GM23338 (cell line): ENCODE measurements around the gene FLT1. TPM values are rescaled to one million over a fixed set of nuclear protein-coding genes. Genes with fewer than 3 reads are reported as not detected.
A peak's percentile ranks its signal among the peaks of the same experiment; 100 is the strongest.

Source experiments
- ATAC-seq: fragments of 200-7000 bp; cut with Tn5 transposase; 3 replicates; pipeline ENCODE4 v1.9.1; 2020
- DNase-seq: peaks from one replicate; pipeline ENCODE4 v3.0.0-alpha.2; 2015; ENCODE audit warnings: low spot score
- H2AFZ ChIP-seq: fragments of 200-600 bp; sonication (generic); 2 replicates; pipeline ENCODE4 v1.8.0; 2016; ENCODE audit warnings: antibody characterized with exemption, mild to moderate bottlenecking, moderate library complexity
- H3F3A ChIP-seq: fragments of 200-600 bp; sonication (generic); replicated peaks from 2 replicates; pipeline ENCODE4 v1.8.0; 2017; ENCODE audit warnings: antibody characterized with exemption, mixed run types, low read depth
- H3K27ac ChIP-seq: fragments of 200-600 bp; sonication (generic); 2 replicates; pipeline ENCODE4 v1.6.1; 2016; ENCODE audit warnings: low read depth
- H3K27me3 ChIP-seq: fragments of 200-600 bp; sonication (generic); 2 replicates; pipeline ENCODE4 v1.8.0; 2016; ENCODE audit warnings: mild to moderate bottlenecking, mixed run types, moderate library complexity; ENCODE audit not compliant: insufficient read depth
- H3K36me3 ChIP-seq: fragments of 200-600 bp; sonication (generic); 2 replicates; pipeline ENCODE4 v1.8.0; 2016; ENCODE audit warnings: mild to moderate bottlenecking; ENCODE audit not compliant: insufficient read depth
- H3K4me1 ChIP-seq: fragments of 200-600 bp; sonication (generic); 2 replicates; pipeline ENCODE4 v1.8.0; 2016; ENCODE audit warnings: mild to moderate bottlenecking, moderate library complexity; ENCODE audit not compliant: insufficient read depth
- H3K4me2 ChIP-seq: fragments of 200-600 bp; sonication (generic); 2 replicates; pipeline ENCODE4 v1.7.1; 2017; ENCODE audit warnings: mixed run types
- H3K4me3 ChIP-seq: fragments of 200-600 bp; sonication (generic); 2 replicates; pipeline ENCODE4 v1.6.1; 2016; ENCODE audit warnings: mixed run types
- H3K79me2 ChIP-seq: fragments of 200-600 bp; sonication (generic); replicated peaks from 2 replicates; pipeline ENCODE4 v1.8.0; 2017; ENCODE audit warnings: mild to moderate bottlenecking; ENCODE audit not compliant: insufficient read depth
- H3K9me2 ChIP-seq: fragments of 200-600 bp; sonication (generic); 2 replicates; pipeline ENCODE4 v1.8.0; 2017; ENCODE audit not compliant: insufficient read depth
- H4K20me1 ChIP-seq: fragments of 200-600 bp; sonication (generic); replicated peaks from 2 replicates; pipeline ENCODE4 v1.8.0; 2017; ENCODE audit warnings: mild to moderate bottlenecking; ENCODE audit not compliant: insufficient read depth
- H3K27ac Mint-ChIP-seq: 2 replicates; pipeline ENCODE4 v1.8.0; 2020; ENCODE audit warnings: inconsistent platforms, mild to moderate bottlenecking, moderate library complexity, mixed read lengths
- H3K27me3 Mint-ChIP-seq: 3 replicates; pipeline ENCODE4 v1.8.0; 2022; ENCODE audit warnings: low read depth, mild to moderate bottlenecking, moderate library complexity, mixed read lengths, inconsistent platforms; ENCODE audit not compliant: insufficient read depth, poor library complexity
- H3K36me3 Mint-ChIP-seq: 3 replicates; pipeline ENCODE4 v1.8.0; 2021; ENCODE audit warnings: low read depth, mild to moderate bottlenecking, inconsistent platforms, moderate library complexity, mixed read lengths
- H3K4me1 Mint-ChIP-seq: 3 replicates; pipeline ENCODE4 v1.8.0; 2020; ENCODE audit warnings: mild to moderate bottlenecking, inconsistent platforms, mixed read lengths
- H3K4me3 Mint-ChIP-seq: 3 replicates; pipeline ENCODE4 v1.8.0; 2021; ENCODE audit warnings: moderate library complexity, mild to moderate bottlenecking, inconsistent platforms, mixed read lengths
- H3K9me3 Mint-ChIP-seq: 3 replicates; pipeline ENCODE4 v1.8.0; 2020; ENCODE audit warnings: moderate library complexity, mild to moderate bottlenecking, inconsistent platforms, mixed read lengths
- EZH2 ChIP-seq: fragments of 200-600 bp; sonication (generic); IDR thresholded peaks from one replicate; pipeline ENCODE4 v1.8.0; 2017; ENCODE audit warnings: antibody characterized with exemption, mild to moderate bottlenecking, low read depth; ENCODE audit not compliant: unreplicated experiment
- EZH2phosphoT487 ChIP-seq: fragments of 200-600 bp; sonication (generic); IDR thresholded peaks from one replicate; pipeline ENCODE4 v1.8.1; 2018; ENCODE audit warnings: antibody characterized with exemption; ENCODE audit not compliant: unreplicated experiment
- JUNB ChIP-seq: IDR thresholded peaks from one replicate; pipeline ENCODE4 v1.6.1; 2016; ENCODE audit warnings: antibody characterized with exemption; ENCODE audit not compliant: unreplicated experiment
- NANOG ChIP-seq: IDR thresholded peaks from 2 replicates; pipeline ENCODE4 v1.6.1; 2016; ENCODE audit warnings: antibody characterized with exemption, borderline replicate concordance
- POLR2AphosphoS5 ChIP-seq: IDR thresholded peaks from 2 replicates; pipeline ENCODE4 v1.6.1; 2016; ENCODE audit warnings: antibody characterized with exemption, low read depth
- STAT1 ChIP-seq: IDR thresholded peaks from one replicate; pipeline ENCODE4 v1.6.1; 2016; ENCODE audit warnings: antibody characterized with exemption; ENCODE audit not compliant: unreplicated experiment
- ZNF114 ChIP-seq: fragments of 250-450 bp; sonication (Bioruptor Pico); IDR thresholded peaks from 2 replicates; pipeline ENCODE4 v1.5.0; 2020; ENCODE audit warnings: mild to moderate bottlenecking, moderate library complexity
- ZNF331 ChIP-seq: fragments of 250-450 bp; sonication (Bioruptor Pico); IDR thresholded peaks from 2 replicates; pipeline ENCODE4 v1.5.0; 2020; ENCODE audit warnings: low read depth, mild to moderate bottlenecking, moderate library complexity
- polyA plus RNA-seq: library from polyadenylated mRNA; unstranded; fragments of >200 nt; fragmentation: Nextera tagmentation; extraction: Ambion mirVana; gene quantifications from 2 replicates; pipeline ENCODE4 v1.2.1, GENCODE V29; 2016
- total RNA-seq: library from RNA; depleted of rRNA; stranded (reverse); fragments of >200 nt; shearing (Covaris generic); gene quantifications from 2 replicates; pipeline ENCODE4 v1.2.3, GENCODE V29; 2014
- TF ChIP-seq, protein P1 (sequence below): fragments of 250-450 bp; sonication (Bioruptor Pico); IDR thresholded peaks from 2 replicates; pipeline ENCODE4 v1.5.0; 2020; ENCODE audit warnings: mild to moderate bottlenecking, moderate library complexity
- TF ChIP-seq, protein P2 (sequence below), 2 experiments: fragments of 200-600 bp in 1 of 2; sonication (generic) in 1 of 2; conservative IDR thresholded peaks; 2 replicates each; pipeline versions ENCODE4 v1.5.1 to v1.6.1; 2016 to 2017; ENCODE audit warnings: antibody characterized with exemption in 2 of 2, low read depth in 2 of 2, mild to moderate bottlenecking in 2 of 2, moderate library complexity in 1 of 2
- TF ChIP-seq, protein P3 (sequence below): IDR thresholded peaks from 2 replicates; pipeline ENCODE4 v1.6.1; 2016; ENCODE audit warnings: antibody characterized with exemption

Gene FLT1
- total and polyA plus RNA-seq, 2 experiments from 2014 or later: 26.8 to 116 TPM

DNA sequence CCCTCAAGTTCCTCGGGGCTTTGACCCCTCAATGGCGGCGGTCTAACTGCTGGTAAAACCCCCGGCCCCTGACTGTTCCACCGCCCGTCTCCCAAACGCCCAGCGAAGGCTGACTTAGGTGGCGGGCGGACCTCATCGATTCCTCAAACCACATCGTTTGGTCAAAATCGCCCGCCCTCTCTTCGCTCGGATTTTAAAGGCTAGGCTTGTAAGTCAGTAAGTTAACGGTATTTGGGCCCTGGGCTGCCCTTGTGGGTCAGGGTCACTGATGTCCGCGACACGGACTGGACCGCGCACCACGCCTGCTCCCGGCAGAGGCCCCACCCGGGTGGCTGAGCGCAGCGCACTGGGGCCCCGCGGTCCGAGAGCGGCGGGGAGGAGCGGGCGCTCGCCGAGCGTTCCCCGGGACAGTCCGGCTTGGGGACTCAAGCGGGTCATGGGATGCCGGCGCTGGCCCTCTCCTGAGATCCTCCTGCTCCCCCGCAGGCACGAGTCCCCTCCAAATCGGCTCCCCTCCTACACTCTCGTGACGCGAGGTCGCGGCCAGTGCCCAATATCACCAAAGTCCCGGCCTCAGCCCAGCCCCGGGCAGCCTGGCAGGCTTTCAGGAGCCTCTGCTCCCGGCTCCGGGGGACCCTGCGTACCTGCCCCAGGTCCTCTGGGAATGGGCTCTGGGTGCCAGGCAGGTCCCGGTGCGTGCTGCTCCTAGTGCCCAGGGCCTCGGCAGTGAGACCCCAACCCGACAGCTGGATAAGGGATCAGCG is 1.0 kb downstream of the FLT1 start:
- H3K79me2 ChIP-seq: peaks cover 71% of the 10 kb centered on the region
- peak; percentile 59 for DNase-seq
- peaks cover 62% of the 10 kb centered on the region for H3K4me1 Mint-ChIP-seq

More for the DNA sequence above, 1.0 kb downstream of the FLT1 start:
- Mint-ChIP-seq H3K36me3 (peaks cover 32% of the 10 kb centered on the region), H3K9me3 (no peaks in the 10 kb centered on the region; the same call in 2 of the 3 replicates), H3K27me3 (peaks cover 17% of the 10 kb centered on the region), H3K27ac (no peak overlapping the region), H3K4me3 (peak overlapping the region; percentile 93)
- H3K4me1 ChIP-seq: peaks cover 53% of the 10 kb centered on the region
- peaks cover 36% of the 10 kb centered on the region for H3K27me3 ChIP-seq
- H3K36me3 ChIP-seq: no peaks in the 10 kb centered on the region
- TF ChIP-seq, protein P1, sequence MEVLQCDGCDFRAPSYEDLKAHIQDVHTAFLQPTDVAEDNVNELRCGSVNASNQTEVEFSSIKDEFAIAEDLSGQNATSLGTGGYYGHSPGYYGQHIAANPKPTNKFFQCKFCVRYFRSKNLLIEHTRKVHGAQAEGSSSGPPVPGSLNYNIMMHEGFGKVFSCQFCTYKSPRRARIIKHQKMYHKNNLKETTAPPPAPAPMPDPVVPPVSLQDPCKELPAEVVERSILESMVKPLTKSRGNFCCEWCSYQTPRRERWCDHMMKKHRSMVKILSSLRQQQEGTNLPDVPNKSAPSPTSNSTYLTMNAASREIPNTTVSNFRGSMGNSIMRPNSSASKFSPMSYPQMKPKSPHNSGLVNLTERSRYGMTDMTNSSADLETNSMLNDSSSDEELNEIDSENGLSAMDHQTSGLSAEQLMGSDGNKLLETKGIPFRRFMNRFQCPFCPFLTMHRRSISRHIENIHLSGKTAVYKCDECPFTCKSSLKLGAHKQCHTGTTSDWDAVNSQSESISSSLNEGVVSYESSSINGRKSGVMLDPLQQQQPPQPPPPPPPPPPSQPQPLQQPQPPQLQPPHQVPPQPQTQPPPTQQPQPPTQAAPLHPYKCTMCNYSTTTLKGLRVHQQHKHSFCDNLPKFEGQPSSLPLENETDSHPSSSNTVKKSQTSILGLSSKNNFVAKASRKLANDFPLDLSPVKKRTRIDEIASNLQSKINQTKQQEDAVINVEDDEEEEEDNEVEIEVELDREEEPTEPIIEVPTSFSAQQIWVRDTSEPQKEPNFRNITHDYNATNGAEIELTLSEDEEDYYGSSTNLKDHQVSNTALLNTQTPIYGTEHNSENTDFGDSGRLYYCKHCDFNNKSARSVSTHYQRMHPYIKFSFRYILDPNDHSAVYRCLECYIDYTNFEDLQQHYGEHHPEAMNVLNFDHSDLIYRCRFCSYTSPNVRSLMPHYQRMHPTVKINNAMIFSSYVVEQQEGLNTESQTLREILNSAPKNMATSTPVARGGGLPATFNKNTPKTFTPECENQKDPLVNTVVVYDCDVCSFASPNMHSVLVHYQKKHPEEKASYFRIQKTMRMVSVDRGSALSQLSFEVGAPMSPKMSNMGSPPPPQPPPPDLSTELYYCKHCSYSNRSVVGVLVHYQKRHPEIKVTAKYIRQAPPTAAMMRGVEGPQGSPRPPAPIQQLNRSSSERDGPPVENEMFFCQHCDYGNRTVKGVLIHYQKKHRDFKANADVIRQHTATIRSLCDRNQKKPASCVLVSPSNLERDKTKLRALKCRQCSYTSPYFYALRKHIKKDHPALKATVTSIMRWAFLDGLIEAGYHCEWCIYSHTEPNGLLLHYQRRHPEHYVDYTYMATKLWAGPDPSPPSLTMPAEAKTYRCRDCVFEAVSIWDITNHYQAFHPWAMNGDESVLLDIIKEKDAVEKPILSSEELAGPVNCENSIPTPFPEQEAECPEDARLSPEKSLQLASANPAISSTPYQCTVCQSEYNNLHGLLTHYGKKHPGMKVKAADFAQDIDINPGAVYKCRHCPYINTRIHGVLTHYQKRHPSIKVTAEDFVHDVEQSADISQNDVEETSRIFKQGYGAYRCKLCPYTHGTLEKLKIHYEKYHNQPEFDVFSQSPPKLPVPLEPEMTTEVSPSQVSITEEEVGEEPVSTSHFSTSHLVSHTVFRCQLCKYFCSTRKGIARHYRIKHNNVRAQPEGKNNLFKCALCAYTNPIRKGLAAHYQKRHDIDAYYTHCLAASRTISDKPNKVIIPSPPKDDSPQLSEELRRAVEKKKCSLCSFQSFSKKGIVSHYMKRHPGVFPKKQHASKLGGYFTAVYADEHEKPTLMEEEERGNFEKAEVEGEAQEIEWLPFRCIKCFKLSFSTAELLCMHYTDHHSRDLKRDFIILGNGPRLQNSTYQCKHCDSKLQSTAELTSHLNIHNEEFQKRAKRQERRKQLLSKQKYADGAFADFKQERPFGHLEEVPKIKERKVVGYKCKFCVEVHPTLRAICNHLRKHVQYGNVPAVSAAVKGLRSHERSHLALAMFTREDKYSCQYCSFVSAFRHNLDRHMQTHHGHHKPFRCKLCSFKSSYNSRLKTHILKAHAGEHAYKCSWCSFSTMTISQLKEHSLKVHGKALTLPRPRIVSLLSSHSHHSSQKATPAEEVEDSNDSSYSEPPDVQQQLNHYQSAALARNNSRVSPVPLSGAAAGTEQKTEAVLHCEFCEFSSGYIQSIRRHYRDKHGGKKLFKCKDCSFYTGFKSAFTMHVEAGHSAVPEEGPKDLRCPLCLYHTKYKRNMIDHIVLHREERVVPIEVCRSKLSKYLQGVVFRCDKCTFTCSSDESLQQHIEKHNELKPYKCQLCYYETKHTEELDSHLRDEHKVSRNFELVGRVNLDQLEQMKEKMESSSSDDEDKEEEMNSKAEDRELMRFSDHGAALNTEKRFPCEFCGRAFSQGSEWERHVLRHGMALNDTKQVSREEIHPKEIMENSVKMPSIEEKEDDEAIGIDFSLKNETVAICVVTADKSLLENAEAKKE (CRISPR knock-in tag): no peak
- TF ChIP-seq NANOG: no peak
- no peak for TF ChIP-seq EZH2phosphoT487
- no peak for TF ChIP-seq ZNF331
- TF ChIP-seq EZH2: no peak
- no peak for TF ChIP-seq STAT1
- TF ChIP-seq ZNF114 (CRISPR knock-in tag): no peak
- TF ChIP-seq POLR2AphosphoS5: no peak
- TF ChIP-seq JUNB: no peak
- TF ChIP-seq, protein P2, sequence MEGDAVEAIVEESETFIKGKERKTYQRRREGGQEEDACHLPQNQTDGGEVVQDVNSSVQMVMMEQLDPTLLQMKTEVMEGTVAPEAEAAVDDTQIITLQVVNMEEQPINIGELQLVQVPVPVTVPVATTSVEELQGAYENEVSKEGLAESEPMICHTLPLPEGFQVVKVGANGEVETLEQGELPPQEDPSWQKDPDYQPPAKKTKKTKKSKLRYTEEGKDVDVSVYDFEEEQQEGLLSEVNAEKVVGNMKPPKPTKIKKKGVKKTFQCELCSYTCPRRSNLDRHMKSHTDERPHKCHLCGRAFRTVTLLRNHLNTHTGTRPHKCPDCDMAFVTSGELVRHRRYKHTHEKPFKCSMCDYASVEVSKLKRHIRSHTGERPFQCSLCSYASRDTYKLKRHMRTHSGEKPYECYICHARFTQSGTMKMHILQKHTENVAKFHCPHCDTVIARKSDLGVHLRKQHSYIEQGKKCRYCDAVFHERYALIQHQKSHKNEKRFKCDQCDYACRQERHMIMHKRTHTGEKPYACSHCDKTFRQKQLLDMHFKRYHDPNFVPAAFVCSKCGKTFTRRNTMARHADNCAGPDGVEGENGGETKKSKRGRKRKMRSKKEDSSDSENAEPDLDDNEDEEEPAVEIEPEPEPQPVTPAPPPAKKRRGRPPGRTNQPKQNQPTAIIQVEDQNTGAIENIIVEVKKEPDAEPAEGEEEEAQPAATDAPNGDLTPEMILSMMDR (conservative IDR thresholded peaks at IDR 0.05; ENCODE audit: low read depth in 2 of 2): no peak
- TF ChIP-seq, protein P3, sequence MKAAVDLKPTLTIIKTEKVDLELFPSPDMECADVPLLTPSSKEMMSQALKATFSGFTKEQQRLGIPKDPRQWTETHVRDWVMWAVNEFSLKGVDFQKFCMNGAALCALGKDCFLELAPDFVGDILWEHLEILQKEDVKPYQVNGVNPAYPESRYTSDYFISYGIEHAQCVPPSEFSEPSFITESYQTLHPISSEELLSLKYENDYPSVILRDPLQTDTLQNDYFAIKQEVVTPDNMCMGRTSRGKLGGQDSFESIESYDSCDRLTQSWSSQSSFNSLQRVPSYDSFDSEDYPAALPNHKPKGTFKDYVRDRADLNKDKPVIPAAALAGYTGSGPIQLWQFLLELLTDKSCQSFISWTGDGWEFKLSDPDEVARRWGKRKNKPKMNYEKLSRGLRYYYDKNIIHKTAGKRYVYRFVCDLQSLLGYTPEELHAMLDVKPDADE: no peak
- peak; percentile 16 for ATAC-seq
- H3K27ac ChIP-seq: no peak overlapping the region
- 0 out of 2 replicates have a peak, but pooled peaks cover 4% of the 10 kb centered on the region for H3F3A ChIP-seq
- H3K9me2 ChIP-seq: no peaks in the 10 kb centered on the region
- no peak overlapping the region for H2AFZ ChIP-seq
- H3K4me3 ChIP-seq: peak overlapping the region; percentile 87
- peaks cover 19% of the 10 kb centered on the region for H4K20me1 ChIP-seq
- H3K4me2 ChIP-seq: peak overlapping the region; percentile 77
